ENCODE measurements around the gene TAS2R9. TPM values are rescaled to one million over a fixed set of nuclear protein-coding genes. Genes with fewer than 3 reads are reported as not detected.

The TAS2R9 gene
- total RNA-seq, 1 experiment from 2014 or later: not detected

- Histone ChIP-seq H3F3A (ENCODE audit: low read length, unreplicated experiment) (no peaks in the 10 kb centered on the region), H3K4me1 (ENCODE audit: insufficient read depth, low read length) (no peaks in the 10 kb centered on the region), H3K9me2 (replicated peaks; ENCODE audit: low read length) (no peaks in the 10 kb centered on the region), H4K20me1 (ENCODE audit: low read length) (no peaks in the 10 kb centered on the region), H3K9ac (ENCODE audit: low read length) (no peak overlapping the region), H3K4me3 (ENCODE audit: low read length) (no peak overlapping the region), H3K79me2 (ENCODE audit: low read length) (no peaks in the 10 kb centered on the region), H2AFZ (ENCODE audit: low read length) (no peak overlapping the region), H3K9me3 (ENCODE audit: low read length) (no peaks in the 10 kb centered on the region), H3K4me2 (ENCODE audit: low read length) (no peak overlapping the region), H3K27me3 (ENCODE audit: low read length) (no peaks in the 10 kb centered on the region), H3K36me3 (ENCODE audit: low read depth, low read length) (no peaks in the 10 kb centered on the region), H3K27ac (ENCODE audit: low read length) (no peak overlapping the region)
- DNase-seq: no peak
- no TSS peak for BruUV-seq (replicated peaks)
- intact Hi-C loops (cut with micrococcal nuclease): no loop called here
- TF ChIP-seq EZH2phosphoT487 (IDR thresholded peaks at IDR 0.05; ENCODE audit: borderline replicate concordance, low read length): no peak
- TF ChIP-seq EZH2 (IDR thresholded peaks at IDR 0.05; ENCODE audit: low read length, unreplicated experiment): no peak
- no peak for TF ChIP-seq CTCF (conservative IDR thresholded peaks at IDR 0.05; ENCODE audit: low read depth, low read length)
- ChIA-PET CTCF (no interaction called here), POLR2A (ENCODE audit: unreplicated experiment) (no interaction called here)
- no peak for ATAC-seq
These were observed 32.9 kb upstream of the TAS2R9 start for GRCh38 chr12:10842862-10843261.

GRCh38 chr12:10838461-10838860 lies 28.5 kb upstream of the TAS2R9 start:
- Histone ChIP-seq H2AFZ (ENCODE audit: low read length) (no peak overlapping the region), H3K9ac (ENCODE audit: low read length) (no peak overlapping the region), H3F3A (ENCODE audit: low read length, unreplicated experiment) (no peaks in the 10 kb centered on the region), H3K27ac (ENCODE audit: low read length) (no peak overlapping the region), H3K4me3 (ENCODE audit: low read length) (no peak overlapping the region), H3K79me2 (ENCODE audit: low read length) (no peaks in the 10 kb centered on the region), H3K36me3 (ENCODE audit: low read depth, low read length) (no peaks in the 10 kb centered on the region), H3K9me3 (ENCODE audit: low read length) (no peaks in the 10 kb centered on the region), H3K4me2 (ENCODE audit: low read length) (no peak overlapping the region), H3K27me3 (ENCODE audit: low read length) (no peaks in the 10 kb centered on the region), H3K4me1 (ENCODE audit: insufficient read depth, low read length) (no peaks in the 10 kb centered on the region), H4K20me1 (ENCODE audit: low read length) (no peaks in the 10 kb centered on the region), H3K9me2 (replicated peaks; ENCODE audit: low read length) (no peaks in the 10 kb centered on the region)
- ATAC-seq (no peak), DNase-seq (no peak)
- intact Hi-C loops (cut with micrococcal nuclease): no loop called here
- no peak for TF ChIP-seq EZH2phosphoT487 (IDR thresholded peaks at IDR 0.05; ENCODE audit: borderline replicate concordance, low read length)
- ChIA-PET CTCF (no interaction called here), POLR2A (ENCODE audit: unreplicated experiment) (no interaction called here)
- no TSS peak for BruUV-seq (replicated peaks)

- H3K4me3 ChIP-seq (ENCODE audit: low read length): no peak overlapping the region
- H3K27ac ChIP-seq (ENCODE audit: low read length): no peak overlapping the region
- no TSS peak for BruUV-seq (replicated peaks)
- no peaks in the 10 kb centered on the region for H3K4me1 ChIP-seq (ENCODE audit: insufficient read depth, low read length)
- no peak overlapping the region for H3K9ac ChIP-seq (ENCODE audit: low read length)
- no peaks in the 10 kb centered on the region for H3K36me3 ChIP-seq (ENCODE audit: low read depth, low read length)
- H2AFZ ChIP-seq (ENCODE audit: low read length): no peak overlapping the region
- no peak for DNase-seq
- TF ChIP-seq CTCF (conservative IDR thresholded peaks at IDR 0.05; ENCODE audit: low read depth, low read length) (no peak), EZH2phosphoT487 (IDR thresholded peaks at IDR 0.05; ENCODE audit: borderline replicate concordance, low read length) (no peak), EZH2 (IDR thresholded peaks at IDR 0.05; ENCODE audit: low read length, unreplicated experiment) (no peak)
- H3K79me2 ChIP-seq (ENCODE audit: low read length): no peaks in the 10 kb centered on the region
- no peaks in the 10 kb centered on the region for H3K9me3 ChIP-seq (ENCODE audit: low read length)
- POLR2A ChIA-PET (ENCODE audit: unreplicated experiment): no interaction called here
- no peaks in the 10 kb centered on the region for H3F3A ChIP-seq (ENCODE audit: low read length, unreplicated experiment)
- intact Hi-C loops (cut with micrococcal nuclease): no loop called here
- no peak for ATAC-seq
- H4K20me1 ChIP-seq (ENCODE audit: low read length): no peaks in the 10 kb centered on the region
- CTCF ChIA-PET: no interaction called here
- no peaks in the 10 kb centered on the region for H3K27me3 ChIP-seq (ENCODE audit: low read length)
- no peak overlapping the region for H3K4me2 ChIP-seq (ENCODE audit: low read length)
- no peaks in the 10 kb centered on the region for H3K9me2 ChIP-seq (replicated peaks; ENCODE audit: low read length)
These were observed 20.0 kb upstream of the TAS2R9 start for GRCh38 chr12:10829994-10830393.

Measured in PC-3 (cell line).